PC-3 (cell line): Measurements from ENCODE around the gene PRRG4. TPM values are rescaled to one million over a fixed set of nuclear protein-coding genes. Genes with fewer than 3 reads are reported as not detected.
"Not testable (repeated sequence)": the region's sequence is repeated elsewhere in the genome, so short reads cannot be mapped to it uniquely, and the experiment has no call there.

Experiments used
- ATAC-seq: fragments of 200-7000 bp; cut with Tn5 transposase; 2 replicates; pipeline ENCODE4 v1.9.1; 2020; ENCODE audit warnings: mild to moderate bottlenecking, moderate library complexity
- Bru-seq: library from RNA; stranded (reverse); fragments of 400-500 nt; gene quantifications from one replicate; lab custom pipeline; 2021; lab: Mats Ljungman, UMichigan
- BruChase-seq, 2 experiments: library from RNA; stranded (reverse); fragments of 400-500 nt; gene quantifications; one replicate each; lab custom pipeline; 2021; lab: Mats Ljungman, UMichigan
- BruUV-seq: library from RNA; stranded (reverse); fragments of 400-500 nt; replicated peaks from 2 replicates; lab custom pipeline; 2021; lab: Mats Ljungman, UMichigan
- CTCF ChIA-PET: fragments of 300-600 bp; sonication (Branson Sonifier 250); formaldehyde crosslinking; loops from one replicate; lab custom pipeline; 2022; ENCODE audit warnings: antibody characterized with exemption; lab: Charles Lee
- POLR2A ChIA-PET: fragments of 300-600 bp; sonication (Branson Sonifier 250); formaldehyde crosslinking; loops from one replicate; lab custom pipeline; 2022; ENCODE audit warnings: antibody characterized with exemption; ENCODE audit not compliant: unreplicated experiment; lab: Charles Lee
- DNase-seq: peaks from one replicate; pipeline ENCODE4 v3.0.0-alpha.2; 2015
- H2AFZ ChIP-seq: fragments of 300-600 bp; sonication (generic); 2 replicates; pipeline ENCODE4 v1.6.0; 2016; ENCODE audit warnings: antibody characterized with exemption, low read length
- H3F3A ChIP-seq: fragments of 300-600 bp; sonication (generic); one replicate; pipeline ENCODE4 v1.6.0; 2017; ENCODE audit warnings: antibody characterized with exemption, low read length, control low read depth, mild to moderate bottlenecking; ENCODE audit not compliant: unreplicated experiment
- H3K27ac ChIP-seq: fragments of 300-600 bp; sonication (generic); 2 replicates; pipeline ENCODE4 v1.5.1; 2016; ENCODE audit warnings: mild to moderate bottlenecking, low read length
- H3K27me3 ChIP-seq: fragments of 300-600 bp; sonication (generic); 2 replicates; pipeline ENCODE4 v1.6.1; 2016; ENCODE audit warnings: low read length, mixed read lengths
- H3K36me3 ChIP-seq: fragments of 300-600 bp; sonication (generic); 2 replicates; pipeline ENCODE4 v1.6.1; 2016; ENCODE audit warnings: low read depth, mixed run types, low read length, mixed read lengths
- H3K4me1 ChIP-seq: fragments of 300-600 bp; sonication (generic); 2 replicates; pipeline ENCODE4 v1.5.1; 2016; ENCODE audit warnings: low read length; ENCODE audit not compliant: insufficient read depth
- H3K4me2 ChIP-seq: fragments of 300-600 bp; sonication (generic); 2 replicates; pipeline ENCODE4 v1.6.0; 2016; ENCODE audit warnings: low read length
- H3K4me3 ChIP-seq: fragments of 300-600 bp; sonication (generic); 2 replicates; pipeline ENCODE4 v1.5.1; 2016; ENCODE audit warnings: mild to moderate bottlenecking, low read length, mixed read lengths
- H3K79me2 ChIP-seq: fragments of 300-600 bp; sonication (generic); 2 replicates; pipeline ENCODE4 v1.6.1; 2017; ENCODE audit warnings: low read length, mixed read lengths
- H3K9ac ChIP-seq: fragments of 300-600 bp; sonication (generic); 2 replicates; pipeline ENCODE4 v1.6.0; 2016; ENCODE audit warnings: mild to moderate bottlenecking, low read length
- H3K9me2 ChIP-seq: fragments of 300-600 bp; sonication (generic); replicated peaks from 2 replicates; pipeline ENCODE4 v1.6.1; 2016; ENCODE audit warnings: mixed run types, low read length, mixed read lengths
- H3K9me3 ChIP-seq: fragments of 300-600 bp; sonication (generic); 2 replicates; pipeline ENCODE4 v1.6.1; 2016; ENCODE audit warnings: low read length, mixed read lengths
- H4K20me1 ChIP-seq: fragments of 300-600 bp; sonication (generic); 2 replicates; pipeline ENCODE4 v1.6.1; 2016; ENCODE audit warnings: low read length, mixed read lengths
- EZH2 ChIP-seq: fragments of 300-600 bp; sonication (generic); IDR thresholded peaks from one replicate; pipeline ENCODE4 v1.6.1; 2017; ENCODE audit warnings: antibody characterized with exemption, mild to moderate bottlenecking, low read length; ENCODE audit not compliant: unreplicated experiment
- EZH2phosphoT487 ChIP-seq: fragments of 300-600 bp; sonication (generic); IDR thresholded peaks from 2 replicates; pipeline ENCODE4 v1.6.1; 2018; ENCODE audit warnings: mild to moderate bottlenecking, antibody characterized with exemption, low read length, borderline replicate concordance
- intact Hi-C: fragments of 100-400 bp; cut with micrococcal nuclease; formaldehyde crosslinking; loops from 2 replicates; pipeline ENCODE4 v1.9.0; 2023
- long read RNA-seq: library from polyadenylated mRNA; unstranded; transcript quantifications from one replicate; pipeline ENCODE4 v2.0.0, GENCODE V29; 2021; ENCODE audit not compliant: unreplicated experiment
- total RNA-seq: library from RNA; depleted of rRNA; stranded (reverse); fragments of >200 nt; gene quantifications from 2 replicates; pipeline ENCODE4 v1.2.3, GENCODE V29; 2014; rRNA removed
- TF ChIP-seq, protein P1 (sequence below): fragments of 300-600 bp; sonication (generic); conservative IDR thresholded peaks from 2 replicates; pipeline ENCODE4 v1.5.1; 2017; ENCODE audit warnings: antibody characterized with exemption, low read depth, mild to moderate bottlenecking, low read length

PRRG4 gene
- total RNA-seq (12.9 and 17.9 TPM in 2 replicates), Bru-seq, nascent RNA (percentile 65 among the genes with signal in this experiment), BruChase-seq, experiment 1, labeled RNA remaining after a 6-hour chase (percentile 94 among the genes with signal in this experiment), BruChase-seq, experiment 2, labeled RNA remaining after a 2-hour chase (percentile 67 among the genes with signal in this experiment)
- long read RNA-seq, full-length matches to known transcripts: 10 of 17 reads
- long read RNA-seq, partial matches to known transcripts: 4 of 17 reads
- long read RNA-seq, other reads (novel, unspliced or antisense): 3 of 17 reads

DNA sequence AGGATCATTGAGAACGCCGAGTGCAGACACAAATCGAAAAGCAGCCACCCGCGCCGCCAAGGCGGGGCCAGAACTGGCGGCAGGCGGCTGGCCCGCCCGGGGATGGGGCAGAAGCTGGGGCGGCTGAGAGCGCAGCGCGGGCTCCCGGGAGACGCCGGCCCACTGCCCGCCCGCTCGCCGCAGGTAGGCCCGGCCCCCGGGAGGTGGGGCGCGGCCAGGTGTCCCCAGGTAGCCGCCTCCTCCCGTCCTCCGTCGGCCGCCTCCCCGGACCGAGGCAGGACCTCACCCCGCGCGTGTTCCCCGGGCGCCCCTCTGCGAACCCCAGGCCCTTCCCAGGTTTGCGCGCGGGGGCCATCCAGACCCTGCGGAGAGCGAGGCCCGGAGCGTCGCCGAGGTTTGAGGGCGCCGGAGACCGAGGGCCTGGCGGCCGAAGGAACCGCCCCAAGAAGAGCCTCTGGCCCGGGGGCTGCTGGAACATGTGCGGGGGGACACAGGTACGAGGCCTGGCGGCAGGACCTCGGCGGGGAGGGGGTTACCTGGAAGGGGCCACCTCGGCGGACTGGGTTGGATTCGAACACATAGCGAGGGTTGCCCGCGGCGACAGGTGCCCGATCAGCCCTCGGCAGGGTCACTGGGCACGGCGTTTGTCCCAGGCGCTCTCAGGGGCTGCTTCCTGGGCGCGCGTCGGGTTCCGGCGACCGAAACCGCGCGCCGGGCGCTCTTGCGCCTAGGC is at the start of gene PRRG4:
PRRG4 (plus strand) TSS at position 248 of the 733 bp plus-strand sequence. CDS start 603 bp downstream, outside the sequence.
- DNase-seq: peak; percentile 81
- peaks cover 30% of the 10 kb centered on the region for H3K4me1 ChIP-seq
- peak within 1 kb of the TSS; percentile 98 for H2AFZ ChIP-seq
- no peak for TF ChIP-seq EZH2phosphoT487
- TF ChIP-seq, protein P1, sequence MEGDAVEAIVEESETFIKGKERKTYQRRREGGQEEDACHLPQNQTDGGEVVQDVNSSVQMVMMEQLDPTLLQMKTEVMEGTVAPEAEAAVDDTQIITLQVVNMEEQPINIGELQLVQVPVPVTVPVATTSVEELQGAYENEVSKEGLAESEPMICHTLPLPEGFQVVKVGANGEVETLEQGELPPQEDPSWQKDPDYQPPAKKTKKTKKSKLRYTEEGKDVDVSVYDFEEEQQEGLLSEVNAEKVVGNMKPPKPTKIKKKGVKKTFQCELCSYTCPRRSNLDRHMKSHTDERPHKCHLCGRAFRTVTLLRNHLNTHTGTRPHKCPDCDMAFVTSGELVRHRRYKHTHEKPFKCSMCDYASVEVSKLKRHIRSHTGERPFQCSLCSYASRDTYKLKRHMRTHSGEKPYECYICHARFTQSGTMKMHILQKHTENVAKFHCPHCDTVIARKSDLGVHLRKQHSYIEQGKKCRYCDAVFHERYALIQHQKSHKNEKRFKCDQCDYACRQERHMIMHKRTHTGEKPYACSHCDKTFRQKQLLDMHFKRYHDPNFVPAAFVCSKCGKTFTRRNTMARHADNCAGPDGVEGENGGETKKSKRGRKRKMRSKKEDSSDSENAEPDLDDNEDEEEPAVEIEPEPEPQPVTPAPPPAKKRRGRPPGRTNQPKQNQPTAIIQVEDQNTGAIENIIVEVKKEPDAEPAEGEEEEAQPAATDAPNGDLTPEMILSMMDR: no peak
- TF ChIP-seq EZH2: no peak
- peaks cover 24% of the 10 kb centered on the region for H3K79me2 ChIP-seq
- ChIA-PET CTCF (no interaction called here), POLR2A (interaction anchor here (0.6 kb wide), 2 partner anchors 22 to 209 kb away, joined by 3 to 4 read pairs; no protein-coding TSS in a partner anchor)
- peak within 1 kb of the TSS; percentile 83 for H3K27ac ChIP-seq
- H3K9me3 ChIP-seq: no peaks in the 10 kb centered on the region
- ATAC-seq: peak; percentile 89
- peak within 1 kb of the TSS; percentile 99 for H3K4me2 ChIP-seq
- intact Hi-C loops: no loop called here
- no peaks in the 10 kb centered on the region for H3K9me2 ChIP-seq
- no TSS peak for BruUV-seq
- H3K27me3 ChIP-seq: no peaks in the 10 kb centered on the region
- peak within 1 kb of the TSS; percentile 91 for H3K9ac ChIP-seq
- no peaks in the 10 kb centered on the region for H3F3A ChIP-seq
- H3K4me3 ChIP-seq: peak within 1 kb of the TSS; percentile 85
- H3K36me3 ChIP-seq: no peaks in the 10 kb centered on the region
- H4K20me1 ChIP-seq: no peaks in the 10 kb centered on the region

DNA sequence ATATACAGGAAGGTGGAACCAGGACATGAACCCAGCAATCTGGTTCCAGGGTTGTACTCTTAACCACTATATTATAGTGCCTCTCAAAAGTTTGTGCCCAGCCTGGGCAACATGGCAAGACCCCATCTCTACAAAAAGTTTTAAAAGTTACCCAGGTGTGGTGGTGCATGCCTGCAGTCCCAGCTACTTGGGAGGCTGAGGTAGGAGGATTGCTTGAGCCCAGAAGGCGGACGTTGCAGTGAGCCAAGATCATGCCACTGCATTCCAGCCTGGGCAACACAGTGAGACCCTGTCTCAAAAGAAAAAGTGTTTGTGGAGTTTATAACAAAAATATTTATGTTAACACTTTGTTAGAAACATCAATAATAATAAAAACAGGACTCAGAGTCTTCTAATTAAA is 48.9 kb upstream of the PRRG4 start:
- H3K4me2 ChIP-seq, POLR2A ChIA-PET, H3K27me3 ChIP-seq, H3K9me2 ChIP-seq, H3K36me3 ChIP-seq, ATAC-seq, H3K4me1 ChIP-seq, CTCF ChIA-PET, H3K4me3 ChIP-seq, H4K20me1 ChIP-seq, H2AFZ ChIP-seq, H3K9ac ChIP-seq, DNase-seq, H3K27ac ChIP-seq, H3F3A ChIP-seq, BruUV-seq, intact Hi-C loops, H3K79me2 ChIP-seq, H3K9me3 ChIP-seq: not testable (repeated sequence)

DNA sequence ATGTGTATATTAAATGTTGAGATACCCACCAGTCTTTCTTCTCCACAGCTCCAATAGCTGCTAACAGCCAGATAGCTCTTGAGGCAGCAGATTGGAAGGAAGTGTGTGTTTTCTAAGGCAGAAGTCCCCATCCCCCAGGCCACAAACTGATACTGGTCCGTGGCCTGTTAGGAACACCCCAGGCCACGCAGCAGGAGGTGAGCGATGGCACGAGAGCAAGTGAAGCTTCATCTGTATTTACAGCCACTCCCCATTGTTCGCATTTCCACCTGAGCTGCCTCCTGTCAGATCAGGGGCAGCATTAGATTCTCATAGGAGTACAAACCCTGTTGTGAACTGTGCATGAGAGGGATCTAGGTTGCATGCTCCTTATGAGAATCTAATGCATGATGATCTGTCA is 48.0 kb upstream of the PRRG4 start:
- no peaks in the 10 kb centered on the region for H3K36me3 ChIP-seq
- ATAC-seq (no peak), DNase-seq (no peak)
- no peak overlapping the region for H3K4me2 ChIP-seq
- no TSS peak for BruUV-seq
- H3K9me2 ChIP-seq: no peaks in the 10 kb centered on the region
- no peaks in the 10 kb centered on the region for H4K20me1 ChIP-seq
- no peaks in the 10 kb centered on the region for H3K4me1 ChIP-seq
- H3K79me2 ChIP-seq: no peaks in the 10 kb centered on the region
- H3K27ac ChIP-seq: no peak overlapping the region
- CTCF ChIA-PET: no interaction called here
- TF ChIP-seq, protein P1: no peak
- TF ChIP-seq EZH2phosphoT487 (no peak), EZH2 (no peak)
- POLR2A ChIA-PET: no interaction called here
- no peaks in the 10 kb centered on the region for H3F3A ChIP-seq
- intact Hi-C loops: no loop called here
- H3K9me3 ChIP-seq: no peaks in the 10 kb centered on the region
- no peaks in the 10 kb centered on the region for H3K27me3 ChIP-seq
- no peak overlapping the region for H3K4me3 ChIP-seq
- no peak overlapping the region for H3K9ac ChIP-seq
- H2AFZ ChIP-seq: no peak overlapping the region
